Measurements from ENCODE around the gene VASH1. TPM values are rescaled to one million over a fixed set of nuclear protein-coding genes. Genes with fewer than 3 reads are reported as not detected.

Gene VASH1
- total RNA-seq, 4 donors from 2014 or later = 5.6 to 17.5 (median 9.2) TPM

DNA sequence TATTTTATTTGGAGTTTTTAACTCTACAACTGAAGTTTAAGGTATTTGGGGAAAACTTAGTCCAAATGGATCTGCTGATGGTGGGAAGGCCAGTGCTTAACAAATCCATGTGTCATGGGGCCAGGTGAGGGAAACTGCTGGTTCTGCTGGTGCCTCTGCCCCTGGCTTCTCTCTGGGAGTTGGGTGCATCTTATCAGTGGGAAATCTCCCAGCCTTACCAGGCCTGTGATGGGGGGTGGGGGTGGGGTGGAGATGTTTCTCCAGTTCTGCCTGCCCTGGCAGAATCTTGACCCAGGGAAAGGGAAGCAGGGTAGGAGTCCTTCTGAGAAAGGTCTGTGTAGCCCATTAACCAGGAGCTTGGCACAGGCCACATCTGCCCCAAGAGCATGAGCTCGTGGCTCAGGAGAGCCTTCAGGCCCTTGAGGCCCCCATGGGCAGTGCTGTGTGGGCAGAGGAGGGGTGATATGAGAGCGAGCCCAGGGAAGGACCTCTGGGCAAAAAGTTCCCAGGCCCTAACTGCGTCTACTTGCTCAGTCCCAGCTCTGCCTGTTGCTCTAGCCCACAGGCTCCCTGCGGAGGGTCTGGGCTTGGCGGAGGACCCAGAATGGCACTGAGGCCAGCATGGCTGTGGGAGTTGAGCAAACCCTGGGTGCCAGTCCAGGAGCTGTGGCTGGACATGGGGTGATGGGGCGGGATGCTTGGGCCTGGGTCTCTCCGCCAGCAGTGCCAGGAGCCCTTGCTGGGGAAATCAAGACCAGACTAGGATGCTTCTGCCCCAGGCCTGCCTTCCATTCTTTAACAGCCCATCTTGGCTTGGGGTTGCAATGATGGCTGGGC, 18.2 kb downstream of the VASH1 start:
- 100% methylated on average over 1 of the region's 7 CpGs for WGBS
- intact Hi-C loops (cut with DNase I) = no loop called here
- no peak overlapping the region for H3K27ac ChIP-seq (replicated peaks in 1 of 4)
- peak; percentile 77 for DNase-seq (ENCODE audit: extremely low spot score)
- TF ChIP-seq, protein P1, sequence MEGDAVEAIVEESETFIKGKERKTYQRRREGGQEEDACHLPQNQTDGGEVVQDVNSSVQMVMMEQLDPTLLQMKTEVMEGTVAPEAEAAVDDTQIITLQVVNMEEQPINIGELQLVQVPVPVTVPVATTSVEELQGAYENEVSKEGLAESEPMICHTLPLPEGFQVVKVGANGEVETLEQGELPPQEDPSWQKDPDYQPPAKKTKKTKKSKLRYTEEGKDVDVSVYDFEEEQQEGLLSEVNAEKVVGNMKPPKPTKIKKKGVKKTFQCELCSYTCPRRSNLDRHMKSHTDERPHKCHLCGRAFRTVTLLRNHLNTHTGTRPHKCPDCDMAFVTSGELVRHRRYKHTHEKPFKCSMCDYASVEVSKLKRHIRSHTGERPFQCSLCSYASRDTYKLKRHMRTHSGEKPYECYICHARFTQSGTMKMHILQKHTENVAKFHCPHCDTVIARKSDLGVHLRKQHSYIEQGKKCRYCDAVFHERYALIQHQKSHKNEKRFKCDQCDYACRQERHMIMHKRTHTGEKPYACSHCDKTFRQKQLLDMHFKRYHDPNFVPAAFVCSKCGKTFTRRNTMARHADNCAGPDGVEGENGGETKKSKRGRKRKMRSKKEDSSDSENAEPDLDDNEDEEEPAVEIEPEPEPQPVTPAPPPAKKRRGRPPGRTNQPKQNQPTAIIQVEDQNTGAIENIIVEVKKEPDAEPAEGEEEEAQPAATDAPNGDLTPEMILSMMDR (IDR thresholded peaks at IDR 0.05) = no peak
- TF ChIP-seq POLR2A (IDR thresholded peaks at IDR 0.05; ENCODE audit: low read depth) (no peak), POLR2AphosphoS5 (IDR thresholded peaks at IDR 0.05) (no peak), EP300 (IDR thresholded peaks at IDR 0.05) (no peak)
- H3K9me3 ChIP-seq = no peaks in the 10 kb centered on the region
- peaks cover 25 to 47% (median 34%) of the 10 kb centered on the region in 4 donors for H3K4me1 ChIP-seq
- no peak overlapping the region for H3K4me3 ChIP-seq
- H3K27me3 ChIP-seq = no peaks in the 10 kb centered on the region
- H3K36me3 ChIP-seq = peaks cover 0 to 74% (median 48%) of the 10 kb centered on the region in 4 donors

DNA sequence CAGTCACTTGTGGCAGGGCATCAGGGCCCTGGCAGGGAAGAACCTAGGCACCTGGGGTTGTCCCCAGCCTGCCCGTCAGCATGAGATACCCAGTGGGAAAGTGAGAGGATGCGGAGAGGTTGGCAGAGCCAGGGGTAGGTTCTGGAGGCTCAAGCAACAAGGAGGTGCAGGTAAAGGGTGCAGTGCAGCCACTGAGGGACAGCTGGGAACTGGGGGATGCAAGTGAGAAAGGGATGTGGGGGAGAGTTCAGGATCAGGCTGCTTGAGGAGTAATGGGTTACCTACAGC, 18.7 kb downstream of the VASH1 start:
- Histone ChIP-seq H3K27ac (replicated peaks in 1 of 4) (no peak overlapping the region), H3K9me3 (no peaks in the 10 kb centered on the region), H3K27me3 (no peaks in the 10 kb centered on the region), H3K4me3 (no peak overlapping the region), H3K36me3 (peaks cover 0 to 74% (median 48%) of the 10 kb centered on the region in 4 donors), H3K4me1 (peaks cover 25 to 53% (median 39%) of the 10 kb centered on the region in 4 donors)
- 91% methylated on average over 2 of the region's 2 CpGs for WGBS
- intact Hi-C loops (cut with DNase I) = no loop called here
- no peak for TF ChIP-seq POLR2AphosphoS5 (IDR thresholded peaks at IDR 0.05)
- peak; percentile 91 for DNase-seq (ENCODE audit: extremely low spot score)

DNA sequence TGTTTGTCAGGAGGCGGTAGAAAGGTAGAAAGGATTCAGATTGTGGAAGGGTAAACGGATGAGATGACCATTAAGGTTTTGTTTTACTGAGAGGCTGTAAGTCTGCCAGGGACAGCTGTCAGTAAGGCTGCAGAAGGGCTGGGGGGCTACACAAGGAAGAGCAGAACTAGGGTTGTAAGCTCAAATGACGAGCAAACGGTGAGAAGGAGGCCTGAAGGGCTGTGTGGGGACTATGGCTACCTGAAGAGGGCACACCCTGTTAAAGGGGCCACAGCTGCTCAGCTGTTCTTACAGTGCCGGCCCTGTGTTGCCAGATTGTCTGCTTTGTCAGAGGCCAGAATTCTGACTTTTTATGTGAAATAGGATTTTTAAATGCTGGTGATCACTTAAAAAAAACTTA, 19.1 kb downstream of the VASH1 start:
- DNase-seq (ENCODE audit: extremely low spot score) = no peak
- H3K27ac ChIP-seq (replicated peaks in 1 of 4) = peak overlapping the region in 1 of 4 donors; percentile 65
- peaks cover 0 to 75% (median 48%) of the 10 kb centered on the region in 4 donors for H3K36me3 ChIP-seq
- peaks cover 25 to 56% (median 42%) of the 10 kb centered on the region in 4 donors for H3K4me1 ChIP-seq
- 85% methylated on average over 5 of the region's 5 CpGs for WGBS
- no peak for TF ChIP-seq EP300 (IDR thresholded peaks at IDR 0.05)
- TF ChIP-seq POLR2AphosphoS5 (IDR thresholded peaks at IDR 0.05) = no peak
- TF ChIP-seq POLR2A (IDR thresholded peaks at IDR 0.05; ENCODE audit: low read depth) = no peak
- TF ChIP-seq, protein P1 (IDR thresholded peaks at IDR 0.05) = no peak
- no peaks in the 10 kb centered on the region for H3K27me3 ChIP-seq
- H3K9me3 ChIP-seq = no peaks in the 10 kb centered on the region
- intact Hi-C loops (cut with DNase I) = no loop called here
- H3K4me3 ChIP-seq = no peak overlapping the region

DNA sequence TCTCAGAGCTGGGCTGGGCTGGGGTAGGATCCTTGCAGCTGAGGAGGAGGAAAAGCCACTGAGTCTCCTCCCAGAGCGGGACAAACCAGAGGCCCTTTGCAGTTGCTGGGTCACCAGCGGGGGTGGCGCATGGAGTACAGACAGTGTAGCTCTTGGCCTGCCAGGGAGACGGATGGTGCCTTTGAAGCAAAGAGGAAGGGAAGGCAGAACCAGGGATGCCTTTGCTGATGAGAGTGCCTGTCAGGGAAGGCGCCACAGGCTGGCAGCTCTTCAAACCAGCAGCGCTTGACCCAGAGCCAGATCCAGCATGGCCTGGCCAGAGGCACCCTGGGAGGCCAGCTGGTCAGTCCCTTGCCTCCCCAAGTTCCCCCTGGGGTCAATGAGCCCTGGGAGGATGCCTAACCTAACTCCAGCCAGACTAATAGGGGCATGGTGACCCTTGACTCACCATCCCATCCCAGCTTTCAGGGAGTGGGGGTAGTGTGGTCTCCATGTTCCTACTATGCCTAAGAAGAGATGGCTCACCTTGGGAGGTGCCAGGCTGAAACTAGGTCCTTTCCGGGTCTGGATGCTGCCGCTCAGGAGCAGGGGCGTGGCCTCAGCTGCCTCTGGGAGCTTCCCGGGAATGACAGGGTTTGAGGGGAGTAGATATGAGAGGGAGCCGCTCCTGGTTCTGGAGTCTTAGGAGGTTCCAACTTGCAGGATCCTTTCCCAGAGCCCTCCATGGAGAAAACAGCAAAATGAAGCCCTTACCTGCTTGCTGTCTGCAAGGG, 19.8 kb downstream of the VASH1 start:
- 76% methylated on average over 11 of the region's 11 CpGs for WGBS
- peak; percentile 88 for DNase-seq (ENCODE audit: extremely low spot score)

More for the DNA sequence above, 19.8 kb downstream of the VASH1 start:
- no peaks in the 10 kb centered on the region for H3K9me3 ChIP-seq
- peaks cover 24 to 60% (median 42%) of the 10 kb centered on the region in 4 donors for H3K4me1 ChIP-seq
- no peaks in the 10 kb centered on the region for H3K27me3 ChIP-seq
- no peak for TF ChIP-seq POLR2AphosphoS5 (IDR thresholded peaks at IDR 0.05)
- TF ChIP-seq, protein P1 (IDR thresholded peaks at IDR 0.05) = no peak
- TF ChIP-seq EP300 (IDR thresholded peaks at IDR 0.05) = no peak
- TF ChIP-seq POLR2A (IDR thresholded peaks at IDR 0.05; ENCODE audit: low read depth) = no peak
- no peak overlapping the region for H3K4me3 ChIP-seq
- intact Hi-C loops (cut with DNase I) = no loop called here
- peaks cover 0 to 76% (median 44%) of the 10 kb centered on the region in 4 donors for H3K36me3 ChIP-seq
- H3K27ac ChIP-seq (replicated peaks in 1 of 4) = peak overlapping the region in 2 of 4 donors; percentile 5 to 65

Data from esophagus muscularis mucosa (tissue), 4 donors.